PC-9 (cell line): ENCODE measurements around the gene CUL1. TPM values are rescaled to one million over a fixed set of nuclear protein-coding genes. Genes with fewer than 3 reads are reported as not detected.
A peak's percentile ranks its signal among the peaks of the same experiment; 100 is the strongest.

Experiments used
- BruUV-seq: library from RNA; stranded (reverse); fragments of 400-500 nt; replicated peaks from 2 replicates; lab custom pipeline; 2021; lab: Mats Ljungman, UMichigan
- CTCF ChIA-PET: fragments of 300-600 bp; sonication (Branson Sonifier 250); formaldehyde crosslinking; loops from one replicate; lab custom pipeline; 2022; ENCODE audit warnings: antibody characterized with exemption; lab: Charles Lee
- POLR2A ChIA-PET: fragments of 300-600 bp; sonication (Branson Sonifier 250); formaldehyde crosslinking; loops from one replicate; lab custom pipeline; 2022; ENCODE audit warnings: antibody characterized with exemption; ENCODE audit not compliant: unreplicated experiment; lab: Charles Lee
- DNase-seq, 2 experiments: peaks; one replicate each; pipeline versions ENCODE4 v3.0.0 to v3.0.0-alpha.2; 2015 to 2022; ENCODE audit warnings: mixed read lengths in 1 of 2
- H2AFZ ChIP-seq: fragments of 200-600 bp; sonication (generic); 2 replicates; pipeline ENCODE4 v1.8.1; 2017; ENCODE audit warnings: antibody characterized with exemption
- H3F3A ChIP-seq: fragments of 200-600 bp; sonication (generic); 2 replicates; pipeline ENCODE4 v1.8.1; 2017; ENCODE audit warnings: antibody characterized with exemption, mild to moderate bottlenecking, low read depth; ENCODE audit not compliant: insufficient read depth
- H3K27ac ChIP-seq: fragments of 200-600 bp; sonication (generic); 2 replicates; pipeline ENCODE4 v1.6.1; 2016; ENCODE audit warnings: mixed run types
- H3K27me3 ChIP-seq: fragments of 200-600 bp; sonication (generic); 2 replicates; pipeline ENCODE4 v1.6.1; 2016; ENCODE audit warnings: low read depth, mixed run types; ENCODE audit not compliant: insufficient read depth
- H3K36me3 ChIP-seq: fragments of 200-600 bp; sonication (generic); 2 replicates; pipeline ENCODE4 v1.6.1; 2016; ENCODE audit warnings: low read depth, mixed run types
- H3K4me1 ChIP-seq: fragments of 200-600 bp; sonication (generic); replicated peaks from 2 replicates; pipeline ENCODE4 v1.6.1; 2016; ENCODE audit warnings: mixed run types; ENCODE audit not compliant: insufficient read depth
- H3K4me2 ChIP-seq: fragments of 200-600 bp; sonication (generic); 2 replicates; pipeline ENCODE4 v1.6.1; 2017; ENCODE audit warnings: mixed run types
- H3K4me3 ChIP-seq: fragments of 200-600 bp; sonication (generic); 2 replicates; pipeline ENCODE4 v1.6.1; 2016; ENCODE audit warnings: mixed run types
- H3K79me2 ChIP-seq: fragments of 200-600 bp; sonication (generic); 2 replicates; pipeline ENCODE4 v1.6.1; 2017; ENCODE audit warnings: low read depth, mixed run types
- H3K9me2 ChIP-seq: fragments of 200-600 bp; sonication (generic); 2 replicates; pipeline ENCODE4 v1.8.1; 2017; ENCODE audit warnings: mild to moderate bottlenecking; ENCODE audit not compliant: insufficient read depth
- H3K9me3 ChIP-seq: fragments of 200-600 bp; sonication (generic); 2 replicates; pipeline ENCODE4 v1.8.1; 2016; ENCODE audit warnings: low read depth; ENCODE audit not compliant: insufficient read depth
- H4K20me1 ChIP-seq: fragments of 200-600 bp; sonication (generic); 2 replicates; pipeline ENCODE4 v1.8.1; 2017; ENCODE audit not compliant: insufficient read depth
- EZH2 ChIP-seq: fragments of 200-600 bp; sonication (generic); IDR thresholded peaks from 2 replicates; pipeline ENCODE4 v1.8.0; 2017; ENCODE audit warnings: antibody characterized with exemption, low read depth
- intact Hi-C: fragments of 100-400 bp; cut with micrococcal nuclease; formaldehyde crosslinking; loops from one replicate; pipeline ENCODE4 v1.10.0; 2022; ENCODE audit not compliant: unreplicated experiment
- total RNA-seq: library from RNA; stranded (reverse); gene quantifications from 2 replicates; pipeline ENCODE4 v1.2.3, GENCODE V29; 2021
- TF ChIP-seq, protein P1 (sequence below): fragments of 200-600 bp; sonication (generic); conservative IDR thresholded peaks from 2 replicates; pipeline ENCODE4 v1.6.1; 2017; ENCODE audit warnings: mixed run types, antibody characterized with exemption, mild to moderate bottlenecking, moderate library complexity

Gene CUL1
- total RNA-seq, 1 experiment from 2014 or later = 78.3 TPM

DNA sequence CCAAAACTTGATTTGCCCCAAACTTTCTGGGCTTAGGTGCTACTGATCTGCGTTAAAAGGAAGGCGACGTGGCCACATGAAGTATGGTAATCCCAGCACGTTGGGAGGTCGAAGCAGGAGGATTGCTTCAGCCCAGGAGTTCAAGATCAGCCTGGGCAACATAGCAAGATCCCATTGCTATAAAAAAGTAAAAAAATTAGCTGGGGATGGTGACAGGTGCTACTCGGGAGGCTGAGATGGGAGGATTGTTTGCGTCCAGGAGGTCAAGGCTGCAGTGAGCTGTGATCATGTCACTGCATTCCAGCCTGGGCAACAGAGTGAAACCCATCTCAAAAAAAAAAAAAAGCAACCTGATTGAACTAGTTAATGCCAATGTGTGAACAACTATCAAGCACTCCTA lies 5.1 kb upstream of the CUL1 start:
- Histone ChIP-seq H4K20me1 (no peaks in the 10 kb centered on the region), H3K4me2 (no peak overlapping the region), H3F3A (no peaks in the 10 kb centered on the region), H3K36me3 (no peaks in the 10 kb centered on the region), H3K79me2 (peaks cover 13% of the 10 kb centered on the region), H2AFZ (no peak overlapping the region), H3K9me3 (no peaks in the 10 kb centered on the region), H3K4me1 (peaks cover 8% of the 10 kb centered on the region), H3K9me2 (no peaks in the 10 kb centered on the region), H3K27me3 (no peaks in the 10 kb centered on the region), H3K4me3 (no peak overlapping the region), H3K27ac (no peak overlapping the region)
- intact Hi-C loops = no loop called here
- ChIA-PET POLR2A (no interaction called here), CTCF (interaction anchor here (0.7 kb wide), 1 partner anchor 112 kb away, joined by 5 read pairs; no protein-coding TSS in a partner anchor)
- no TSS peak for BruUV-seq
- DNase-seq = no peak
- TF ChIP-seq EZH2 = no peak
- TF ChIP-seq, protein P1, sequence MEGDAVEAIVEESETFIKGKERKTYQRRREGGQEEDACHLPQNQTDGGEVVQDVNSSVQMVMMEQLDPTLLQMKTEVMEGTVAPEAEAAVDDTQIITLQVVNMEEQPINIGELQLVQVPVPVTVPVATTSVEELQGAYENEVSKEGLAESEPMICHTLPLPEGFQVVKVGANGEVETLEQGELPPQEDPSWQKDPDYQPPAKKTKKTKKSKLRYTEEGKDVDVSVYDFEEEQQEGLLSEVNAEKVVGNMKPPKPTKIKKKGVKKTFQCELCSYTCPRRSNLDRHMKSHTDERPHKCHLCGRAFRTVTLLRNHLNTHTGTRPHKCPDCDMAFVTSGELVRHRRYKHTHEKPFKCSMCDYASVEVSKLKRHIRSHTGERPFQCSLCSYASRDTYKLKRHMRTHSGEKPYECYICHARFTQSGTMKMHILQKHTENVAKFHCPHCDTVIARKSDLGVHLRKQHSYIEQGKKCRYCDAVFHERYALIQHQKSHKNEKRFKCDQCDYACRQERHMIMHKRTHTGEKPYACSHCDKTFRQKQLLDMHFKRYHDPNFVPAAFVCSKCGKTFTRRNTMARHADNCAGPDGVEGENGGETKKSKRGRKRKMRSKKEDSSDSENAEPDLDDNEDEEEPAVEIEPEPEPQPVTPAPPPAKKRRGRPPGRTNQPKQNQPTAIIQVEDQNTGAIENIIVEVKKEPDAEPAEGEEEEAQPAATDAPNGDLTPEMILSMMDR = no peak

DNA sequence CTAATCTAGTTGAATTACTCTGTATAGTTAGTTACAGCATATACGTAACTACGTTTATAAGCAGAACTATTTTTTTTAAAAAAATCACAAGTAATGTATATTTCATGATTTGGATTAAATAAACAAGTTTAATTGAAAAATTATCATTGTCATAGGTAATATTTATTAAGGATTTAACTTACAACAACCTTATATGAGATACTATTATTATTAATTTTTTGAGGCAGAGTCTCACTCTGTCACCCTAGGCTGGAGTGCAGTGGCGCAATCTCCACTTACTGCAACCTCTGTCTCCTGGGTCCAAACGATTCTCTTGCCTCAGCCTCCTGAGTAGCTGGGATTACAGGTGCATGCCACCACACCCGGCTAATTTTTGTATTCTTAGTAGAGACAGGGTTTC lies 4.1 kb upstream of the CUL1 start:
- DNase-seq = no peak
- H2AFZ ChIP-seq = no peak overlapping the region
- no peak overlapping the region for H3K4me2 ChIP-seq
- H3K36me3 ChIP-seq = no peaks in the 10 kb centered on the region
- intact Hi-C loops = loop anchor here (5.0 kb wide), 2 partner anchors 117 to 268 kb away; no protein-coding TSS in a partner anchor
- BruUV-seq = no TSS peak
- ChIA-PET POLR2A (no interaction called here), CTCF (no interaction called here)
- peaks cover 8% of the 10 kb centered on the region for H3K4me1 ChIP-seq
- H3K27ac ChIP-seq = no peak overlapping the region
- no peaks in the 10 kb centered on the region for H3K27me3 ChIP-seq
- no peaks in the 10 kb centered on the region for H3K9me3 ChIP-seq
- H3K4me3 ChIP-seq = no peak overlapping the region
- no peaks in the 10 kb centered on the region; the same call in 1 of the 2 replicates for H3F3A ChIP-seq
- no peaks in the 10 kb centered on the region for H4K20me1 ChIP-seq
- H3K79me2 ChIP-seq = peaks cover 19% of the 10 kb centered on the region
- TF ChIP-seq EZH2 = no peak
- TF ChIP-seq, protein P1 = no peak
- no peaks in the 10 kb centered on the region for H3K9me2 ChIP-seq

DNA sequence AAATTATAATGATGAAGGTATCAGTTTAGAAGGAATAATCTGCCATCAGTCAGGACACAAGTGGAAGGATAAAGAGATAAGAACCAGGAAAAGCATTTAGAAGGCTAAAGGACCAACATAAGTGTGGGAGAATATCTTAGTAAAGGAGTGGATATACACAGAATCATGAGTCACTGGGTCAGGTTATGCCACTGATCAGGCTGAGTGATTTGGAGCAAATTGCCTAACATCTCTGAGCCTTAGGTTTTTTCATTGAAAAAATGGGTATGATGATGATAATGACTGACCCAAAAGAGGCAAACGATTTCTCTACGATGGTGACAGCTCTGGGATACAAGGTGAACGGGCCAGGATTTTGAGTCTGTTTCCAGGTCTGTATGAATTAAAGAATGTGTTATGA lies 2.8 kb upstream of the CUL1 start:
- no peak overlapping the region for H3K27ac ChIP-seq
- H3K4me2 ChIP-seq = no peak overlapping the region
- H3F3A ChIP-seq = no peaks in the 10 kb centered on the region; the same call in 1 of the 2 replicates
- no peak overlapping the region for H3K4me3 ChIP-seq
- ChIA-PET CTCF (no interaction called here), POLR2A (no interaction called here)
- intact Hi-C loops = loop anchor here (5.0 kb wide), 2 partner anchors 119 to 266 kb away; no protein-coding TSS in a partner anchor
- no peaks in the 10 kb centered on the region for H3K27me3 ChIP-seq
- H3K9me3 ChIP-seq = no peaks in the 10 kb centered on the region
- no peak for DNase-seq
- peaks cover 12% of the 10 kb centered on the region for H4K20me1 ChIP-seq
- no TSS peak for BruUV-seq
- TF ChIP-seq EZH2 = no peak
- H3K9me2 ChIP-seq = no peaks in the 10 kb centered on the region
- no peak overlapping the region for H2AFZ ChIP-seq
- H3K36me3 ChIP-seq = no peaks in the 10 kb centered on the region
- H3K4me1 ChIP-seq = peaks cover 14% of the 10 kb centered on the region
- peaks cover 32% of the 10 kb centered on the region for H3K79me2 ChIP-seq

DNA sequence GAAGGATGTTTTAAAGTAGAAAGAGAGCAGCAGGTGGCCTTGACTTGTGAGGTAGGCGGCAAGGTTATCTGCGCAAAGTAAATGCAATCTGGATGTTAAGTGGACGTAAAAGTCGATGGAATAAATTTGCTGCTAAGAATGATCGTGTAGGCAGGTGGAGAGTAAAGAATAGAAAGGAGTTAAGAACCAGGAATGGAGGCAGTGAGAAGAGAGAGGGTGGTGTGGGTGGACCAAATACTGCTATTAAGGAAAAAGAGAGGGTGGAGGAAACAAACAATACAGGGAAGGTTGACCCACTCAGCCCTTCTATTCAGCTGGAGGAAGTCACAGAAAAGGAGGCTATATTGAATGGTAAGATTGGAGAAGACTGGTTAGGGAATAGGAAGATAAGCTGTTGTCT lies 1.9 kb upstream of the CUL1 start:
- H3K27me3 ChIP-seq = no peaks in the 10 kb centered on the region
- POLR2A ChIA-PET = no interaction called here
- H3K4me1 ChIP-seq = peaks cover 22% of the 10 kb centered on the region
- CTCF ChIA-PET = no interaction called here
- H3K9me2 ChIP-seq = no peaks in the 10 kb centered on the region
- TF ChIP-seq, protein P1 = no peak
- no peak for TF ChIP-seq EZH2
- H2AFZ ChIP-seq = no peak overlapping the region
- peaks cover 40% of the 10 kb centered on the region for H3K79me2 ChIP-seq
- no peaks in the 10 kb centered on the region for H3K9me3 ChIP-seq
- no peak overlapping the region for H3K27ac ChIP-seq
- BruUV-seq = no TSS peak
- intact Hi-C loops = loop anchor here (5.0 kb wide), 2 partner anchors 119 to 266 kb away; no protein-coding TSS in a partner anchor
- H3F3A ChIP-seq = no peaks in the 10 kb centered on the region; the same call in 1 of the 2 replicates
- peaks cover 20% of the 10 kb centered on the region for H4K20me1 ChIP-seq
- H3K4me2 ChIP-seq = peak overlapping the region; percentile 98; the same call in 1 of the 2 replicates
- H3K4me3 ChIP-seq = no peak overlapping the region
- no peaks in the 10 kb centered on the region for H3K36me3 ChIP-seq
- DNase-seq = no peak
